GM18907 (cell line): ENCODE measurements around the gene SIL1.
"Not testable (repeated sequence)": the region's sequence is repeated elsewhere in the genome, so short reads cannot be mapped to it uniquely, and the experiment has no call there.

Source experiments
- ATAC-seq: cut with Tn5 transposase; IDR thresholded peaks from one replicate; pipeline ENCODE4 v1.9.1; 2021; ENCODE audit warnings: mild to moderate bottlenecking, moderate library complexity; ENCODE audit not compliant: unreplicated experiment

The SIL1 gene

GRCh38 chr5:139177809-139178588 lies 20.2 kb downstream of the SIL1 start:
- ATAC-seq: peak; percentile 68

GRCh38 chr5:139177281-139177680 lies 20.9 kb downstream of the SIL1 start:
- ATAC-seq: not testable (repeated sequence)

GRCh38 chr5:139174382-139174781 lies 23.8 kb downstream of the SIL1 start:
- not testable (repeated sequence) for ATAC-seq

- ATAC-seq: no peak
Measured at GRCh38 chr5:139171779-139172404, 26.3 kb downstream of the SIL1 start.

- no peak for ATAC-seq
Measured at GRCh38 chr5:139167952-139168720, 30.0 kb downstream of the SIL1 start.

- no peak for ATAC-seq
Measured at GRCh38 chr5:139167533-139167932, 30.6 kb downstream of the SIL1 start.

GRCh38 chr5:139167063-139167462 lies 31.1 kb downstream of the SIL1 start:
- no peak for ATAC-seq

- ATAC-seq: not testable (repeated sequence)
Measured at GRCh38 chr5:139164897-139165296, 33.3 kb downstream of the SIL1 start.

GRCh38 chr5:139164020-139164419 lies 34.1 kb downstream of the SIL1 start:
- ATAC-seq: no peak

GRCh38 chr5:139162448-139162847 lies 35.7 kb downstream of the SIL1 start:
- no peak for ATAC-seq

GRCh38 chr5:139158791-139159190 lies 39.4 kb downstream of the SIL1 start:
- no peak for ATAC-seq

GRCh38 chr5:139157556-139157955 lies 40.6 kb downstream of the SIL1 start:
- no peak for ATAC-seq

GRCh38 chr5:139156814-139157213 lies 41.4 kb downstream of the SIL1 start:
- no peak for ATAC-seq

- ATAC-seq: no peak
Measured at GRCh38 chr5:139155333-139155732, 42.8 kb downstream of the SIL1 start.

GRCh38 chr5:139151902-139152301 lies 46.3 kb downstream of the SIL1 start:
- no peak for ATAC-seq

- no peak for ATAC-seq
Measured at GRCh38 chr5:139150367-139150999, 47.7 kb downstream of the SIL1 start.

GRCh38 chr5:139149477-139150199 lies 48.5 kb downstream of the SIL1 start:
- ATAC-seq: no peak

GRCh38 chr5:139148986-139149385 lies 49.2 kb downstream of the SIL1 start:
- ATAC-seq: no peak

- no peak for ATAC-seq
Measured at GRCh38 chr5:139148306-139148705, 49.9 kb downstream of the SIL1 start.

- ATAC-seq: no peak
Measured at GRCh38 chr5:139147483-139148087, 50.6 kb downstream of the SIL1 start.
